GM13976 (cell line): ENCODE results near the gene RPA3.

Experiments used
- DNase-seq: peaks from one replicate; pipeline ENCODE4 v3.0.0; 2012; ENCODE audit warnings: low spot score
- CTCF ChIP-seq: IDR thresholded peaks from 2 replicates; pipeline ENCODE4 v1.5.1; 2012; ENCODE audit warnings: borderline replicate concordance, mild to moderate bottlenecking; ENCODE audit not compliant: insufficient read depth; ENCODE audit errors: extremely low read depth, missing control alignments, control extremely low read depth
- in situ Hi-C: fragments of 300-500 bp; cut with MboI; formaldehyde crosslinking; loops from one replicate; pipeline ENCODE4 v1.12.0; 2022; ENCODE audit warnings: low sequenced_read_pairs, mixed read lengths, inconsistent platforms; ENCODE audit not compliant: unreplicated experiment

Gene RPA3

DNA sequence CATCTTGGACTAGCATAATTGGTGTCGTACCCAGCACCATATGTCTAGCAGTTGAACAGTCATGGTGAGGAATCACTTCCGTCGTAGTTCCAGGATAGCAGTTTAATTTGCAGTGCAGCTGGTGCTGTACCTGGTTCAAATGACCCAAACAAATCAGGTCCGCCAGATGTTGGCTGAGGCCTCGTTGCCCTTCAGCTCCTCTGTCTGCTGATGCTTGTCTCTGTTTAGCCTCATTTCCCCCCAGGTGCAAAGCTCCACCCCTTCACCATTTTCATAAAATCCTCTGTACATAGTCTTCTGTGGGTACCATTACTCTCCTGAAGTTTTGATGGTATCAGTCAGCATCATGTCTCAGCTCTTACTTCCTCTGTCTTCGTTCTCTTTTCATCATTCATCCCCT is 42.7 kb downstream of the RPA3 start:
- in situ Hi-C loops, result no loop called here
- no peak for TF ChIP-seq CTCF
- DNase-seq, result no peak

DNA sequence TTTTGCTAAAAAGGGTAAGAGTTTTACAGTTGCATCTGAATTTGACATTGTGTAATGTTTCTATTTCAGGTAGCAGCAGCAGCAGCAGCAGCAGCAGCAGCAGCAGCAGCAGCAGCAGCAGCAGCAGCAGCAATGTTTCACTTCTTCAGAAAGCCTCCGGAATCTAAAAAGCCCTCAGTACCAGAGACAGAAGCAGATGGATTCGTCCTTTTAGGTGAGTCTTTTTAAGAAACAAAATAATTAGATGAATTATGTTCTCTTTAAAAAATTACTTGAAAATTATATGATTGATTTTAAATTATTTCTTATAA is 45.2 kb downstream of the RPA3 start:
- no peak for TF ChIP-seq CTCF
- DNase-seq, result no peak
- in situ Hi-C loops, result loop anchor here (25.0 kb wide), 1 partner anchor 539 kb away; no protein-coding TSS in a partner anchor

DNA sequence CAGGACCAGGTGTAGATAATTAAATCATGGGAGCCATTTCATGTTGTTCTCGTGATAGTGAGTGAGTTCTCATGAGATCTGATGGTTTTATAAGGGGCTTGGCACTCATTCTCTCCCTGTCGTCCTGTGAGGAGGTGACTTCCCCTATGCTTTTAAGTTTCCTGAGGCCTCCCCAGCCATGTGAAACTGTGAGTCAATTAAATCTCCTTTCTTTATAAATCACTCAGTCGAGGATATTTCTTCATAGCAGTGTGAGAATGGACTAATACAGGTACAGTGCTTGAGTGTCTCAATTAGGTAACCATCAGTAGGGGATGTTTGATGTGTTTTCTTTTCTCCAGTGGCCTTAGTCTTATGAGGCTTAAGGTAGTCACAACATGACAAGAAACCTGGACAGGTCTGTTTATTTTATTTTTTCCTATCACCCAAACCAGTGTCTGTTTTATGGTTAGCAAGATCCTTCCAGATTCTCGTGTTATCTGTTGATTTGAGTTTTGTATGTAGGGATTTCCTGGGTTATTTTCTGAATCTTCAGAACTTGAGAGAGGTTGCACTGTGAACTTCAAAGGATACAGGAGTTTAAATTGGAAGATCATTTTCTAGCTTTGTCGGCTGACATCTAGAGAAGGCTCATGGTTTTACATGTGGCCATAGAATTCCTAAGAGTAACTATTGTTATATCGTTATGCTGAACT is 45.7 kb downstream of the RPA3 start:
- TF ChIP-seq CTCF, result no peak
- DNase-seq, result no peak
- in situ Hi-C loops, result loop anchor here (25.0 kb wide), 1 partner anchor 540 kb away; no protein-coding TSS in a partner anchor

DNA sequence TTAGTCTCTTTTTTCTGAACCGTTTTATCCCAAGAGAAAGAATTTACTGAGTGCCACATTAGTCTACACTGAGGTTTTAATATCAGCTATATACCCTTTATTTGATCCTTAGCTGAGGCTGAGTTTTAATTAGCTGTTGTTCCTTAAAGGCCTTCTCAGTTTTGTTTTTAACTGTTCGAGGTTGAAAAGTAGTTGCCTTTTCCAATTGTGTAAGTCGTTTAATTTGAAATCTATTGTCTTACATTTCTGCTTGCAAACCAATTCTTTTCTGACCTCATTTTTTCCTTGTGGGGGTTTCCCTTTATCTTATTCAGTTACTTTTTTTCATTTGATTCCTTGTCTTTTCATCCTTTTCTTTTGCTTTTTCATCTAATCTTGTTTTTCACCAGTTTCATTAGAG is 47.0 kb downstream of the RPA3 start:
- in situ Hi-C loops, result loop anchor here (25.0 kb wide), 1 partner anchor 541 kb away; no protein-coding TSS in a partner anchor
- DNase-seq, result no peak
- TF ChIP-seq CTCF, result no peak

DNA sequence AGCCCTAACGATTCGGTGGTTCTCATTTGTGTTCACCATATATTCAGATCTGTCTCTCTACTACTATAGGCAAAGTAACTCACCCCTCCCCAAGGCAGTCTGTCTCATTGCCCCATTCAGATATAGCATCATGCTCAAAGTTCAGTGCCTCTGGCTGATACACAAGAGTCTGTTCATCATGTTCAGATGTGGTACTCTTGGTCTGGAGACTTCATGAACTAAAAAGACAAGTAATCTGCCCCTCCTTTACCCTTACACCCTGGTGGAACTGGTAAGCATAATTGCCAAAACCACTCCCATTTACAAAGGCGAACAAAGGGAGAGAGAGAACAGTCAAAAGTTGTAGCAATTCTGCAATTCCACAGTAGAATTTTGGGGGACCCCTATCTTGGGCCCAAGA is 47.9 kb downstream of the RPA3 start:
- TF ChIP-seq CTCF, result no peak
- in situ Hi-C loops, result loop anchor here (25.0 kb wide), 1 partner anchor 542 kb away; no protein-coding TSS in a partner anchor
- no peak for DNase-seq

DNA sequence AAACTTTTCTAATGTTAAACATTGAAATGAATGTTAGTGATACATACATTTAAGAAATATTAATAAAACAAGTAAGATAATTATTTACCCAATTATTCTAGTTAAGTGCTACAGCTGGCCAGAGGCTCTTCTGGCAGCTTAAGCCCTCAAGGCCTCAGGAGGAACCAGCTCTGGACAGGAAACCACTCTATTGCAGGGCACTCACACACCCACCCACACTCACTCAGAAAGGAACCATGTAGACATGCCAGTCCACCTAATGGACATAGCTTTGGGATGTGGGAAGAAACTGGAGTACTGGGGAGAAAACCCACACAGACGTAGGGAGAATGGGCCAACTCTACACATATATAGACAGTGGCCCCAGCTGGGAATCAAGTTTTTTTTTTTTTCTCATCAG is 49.7 kb downstream of the RPA3 start:
- TF ChIP-seq CTCF, result no peak
- in situ Hi-C loops, result loop anchor here (25.0 kb wide), 1 partner anchor 544 kb away; no protein-coding TSS in a partner anchor
- no peak for DNase-seq
